AML-193 (cell line): ENCODE results near the gene NLRC5.
"Not testable (repeated sequence)": the region's sequence is repeated elsewhere in the genome, so short reads cannot be mapped to it uniquely, and the experiment has no call there.

Source experiments
- DNase-seq, 2 experiments: peaks; one replicate each; lab custom pipeline; 2025; lab: John Stamatoyannopoulos, UW

Gene NLRC5

DNA sequence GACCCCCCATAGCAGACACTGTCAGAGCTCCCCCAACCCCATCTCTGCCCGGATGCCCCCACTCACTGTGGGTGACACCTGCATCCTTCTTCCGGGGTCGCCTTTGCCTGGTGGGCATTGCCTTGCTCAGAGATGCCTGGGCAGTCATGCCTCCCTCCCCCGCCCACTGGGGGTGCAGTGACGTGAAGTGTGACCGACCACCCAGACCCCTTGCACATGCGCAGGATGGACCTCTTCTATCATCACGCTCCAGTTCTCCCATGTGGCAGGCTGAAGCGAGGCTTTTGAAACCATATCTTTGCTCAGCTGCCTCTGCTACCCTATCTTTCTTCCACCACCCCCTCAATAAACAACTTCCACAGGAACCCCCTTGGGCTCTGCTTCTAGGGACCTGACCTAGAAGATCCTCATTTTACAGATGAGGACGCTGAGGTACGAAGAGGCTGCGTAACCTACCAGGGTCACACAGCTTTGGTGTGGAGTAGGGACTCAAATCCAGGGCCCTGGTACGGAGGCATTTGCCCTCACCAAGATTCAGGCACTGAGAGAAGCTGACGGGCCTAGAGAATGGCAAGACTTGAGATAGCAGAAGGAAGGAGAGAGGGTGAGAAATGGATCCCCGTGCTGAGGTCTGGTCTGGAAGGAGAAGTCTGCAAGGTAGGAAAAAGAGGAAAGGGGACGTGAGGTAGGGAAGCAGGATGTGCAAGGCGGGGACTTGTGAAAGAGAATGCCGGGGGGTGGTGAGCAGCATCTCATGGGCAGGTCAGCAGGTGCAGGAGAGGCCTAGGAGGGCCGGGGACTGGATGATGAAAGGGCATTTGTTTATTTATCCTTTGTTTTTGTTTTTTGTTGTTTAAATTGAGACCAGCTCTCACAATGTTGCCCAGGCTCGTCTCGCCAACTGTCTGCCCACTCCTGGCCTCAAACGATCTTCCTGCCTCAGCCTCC is 14.4 kb downstream of the NLRC5 start:
- no peak for DNase-seq

DNA sequence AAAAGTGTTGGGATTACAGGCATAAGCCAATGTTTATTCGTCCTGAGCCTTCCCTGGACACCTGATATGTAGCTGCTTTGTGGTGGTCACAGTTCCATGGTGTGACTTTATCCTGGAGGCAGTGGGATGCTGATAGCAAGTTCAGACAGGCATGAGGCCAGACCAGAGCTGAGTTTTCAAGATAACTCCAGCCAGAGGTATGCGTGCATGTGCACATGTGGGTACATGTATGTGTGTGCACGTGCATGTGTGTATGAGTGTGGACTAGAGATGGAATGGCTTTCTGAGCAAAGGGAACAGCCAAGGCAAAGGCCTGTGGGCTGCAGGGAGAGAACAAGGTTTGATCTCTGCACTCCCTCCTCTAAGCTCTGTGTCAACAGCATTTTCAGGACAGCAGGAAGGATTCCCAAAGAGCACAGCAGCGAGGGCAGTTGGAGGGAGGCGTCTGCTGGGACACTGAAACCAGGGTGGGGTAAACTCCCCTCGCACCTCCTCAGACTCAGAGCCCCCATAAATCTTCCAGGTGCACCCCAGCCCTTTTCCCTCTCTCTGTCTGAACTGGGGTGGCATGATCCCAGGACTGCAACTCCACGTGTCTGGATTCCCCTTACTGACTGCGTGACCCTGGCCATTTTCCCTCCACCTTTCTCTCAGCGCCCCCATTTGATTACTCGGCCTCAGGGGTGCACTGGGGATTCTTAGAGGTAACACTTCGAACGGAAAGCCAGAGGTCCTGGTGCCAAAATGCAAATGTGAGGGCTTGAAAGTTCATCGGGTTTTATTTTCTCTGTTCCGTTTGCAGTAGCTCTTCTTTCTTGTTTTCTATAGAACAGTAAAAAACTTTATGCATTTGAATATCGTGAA is 15.3 kb downstream of the NLRC5 start:
- DNase-seq = no peak

DNA sequence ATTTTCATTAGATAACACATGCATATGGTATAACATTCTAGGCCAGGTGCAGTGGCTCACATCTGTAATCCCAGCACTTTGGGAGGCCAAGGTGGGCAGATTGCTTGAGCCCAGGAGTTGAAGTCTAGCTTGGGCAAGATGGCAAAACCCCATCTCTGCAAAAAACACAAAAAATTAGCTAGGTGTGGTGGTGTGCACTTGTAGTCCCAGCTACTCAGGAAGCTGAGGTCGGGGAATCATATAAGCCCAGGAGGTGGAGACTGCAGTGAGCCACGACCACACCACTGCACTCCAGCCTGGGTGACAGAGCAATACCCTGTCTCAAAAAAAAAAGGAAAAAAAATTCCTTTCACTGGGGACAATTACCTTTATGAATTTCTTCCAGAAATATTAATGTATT is 16.2 kb downstream of the NLRC5 start:
- DNase-seq = not testable (repeated sequence)

DNA sequence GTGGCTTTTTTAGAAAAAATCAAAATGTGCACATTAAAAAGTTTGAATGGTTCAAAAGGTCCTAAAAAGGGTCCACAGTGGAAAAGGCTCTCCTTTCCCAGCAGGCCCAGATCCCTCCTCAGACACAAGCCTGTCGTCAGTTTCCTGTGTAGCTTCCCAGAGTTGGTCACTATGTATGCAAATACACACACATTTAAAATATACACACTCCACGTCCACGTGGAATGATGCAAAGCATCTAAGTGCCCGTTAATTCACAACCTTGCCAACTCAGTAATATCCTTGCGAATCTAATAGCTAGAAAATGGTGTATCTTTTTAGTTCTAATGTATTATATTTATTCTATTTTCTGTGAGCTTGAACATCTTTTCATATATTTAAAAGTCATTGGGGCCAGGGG is 17.7 kb downstream of the NLRC5 start:
- no peak for DNase-seq

DNA sequence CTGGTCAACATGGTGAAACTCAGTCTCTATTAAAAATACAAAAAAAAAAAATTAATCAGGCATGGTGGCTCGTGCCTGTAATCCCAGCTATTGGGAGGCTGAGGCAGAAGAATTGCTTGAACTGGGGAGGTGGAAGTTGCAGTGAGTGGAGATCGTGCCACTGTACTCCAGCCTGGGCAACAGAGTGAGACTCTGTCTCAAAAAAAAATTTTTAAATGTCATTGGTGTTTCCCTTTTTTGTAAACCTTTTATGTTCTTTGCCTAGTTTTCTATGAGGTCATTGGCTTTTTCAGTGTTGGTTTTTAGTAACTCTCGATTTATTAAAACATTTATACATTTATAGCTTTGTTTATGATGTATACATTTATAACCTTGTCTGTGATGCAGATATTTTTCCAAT is 18.2 kb downstream of the NLRC5 start:
- DNase-seq = no peak

DNA sequence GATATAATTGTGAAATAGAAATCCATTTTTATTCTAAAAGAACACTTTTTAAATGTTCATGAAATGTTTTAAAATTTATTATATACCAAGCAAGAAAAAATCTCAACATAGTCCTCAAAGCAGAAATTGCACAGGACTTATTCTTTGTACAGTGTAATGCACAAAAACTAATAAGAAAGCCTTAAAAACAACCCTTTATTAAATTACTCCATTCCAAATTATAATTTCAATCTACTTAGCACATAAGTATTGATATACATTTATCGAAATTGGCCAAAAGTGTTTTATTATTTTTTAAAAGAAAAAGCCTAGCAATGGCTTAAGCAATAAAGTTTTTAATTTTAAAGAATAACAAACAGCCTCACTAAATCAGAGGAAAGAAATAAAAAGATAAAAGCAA is 19.1 kb downstream of the NLRC5 start:
- DNase-seq = no peak

DNA sequence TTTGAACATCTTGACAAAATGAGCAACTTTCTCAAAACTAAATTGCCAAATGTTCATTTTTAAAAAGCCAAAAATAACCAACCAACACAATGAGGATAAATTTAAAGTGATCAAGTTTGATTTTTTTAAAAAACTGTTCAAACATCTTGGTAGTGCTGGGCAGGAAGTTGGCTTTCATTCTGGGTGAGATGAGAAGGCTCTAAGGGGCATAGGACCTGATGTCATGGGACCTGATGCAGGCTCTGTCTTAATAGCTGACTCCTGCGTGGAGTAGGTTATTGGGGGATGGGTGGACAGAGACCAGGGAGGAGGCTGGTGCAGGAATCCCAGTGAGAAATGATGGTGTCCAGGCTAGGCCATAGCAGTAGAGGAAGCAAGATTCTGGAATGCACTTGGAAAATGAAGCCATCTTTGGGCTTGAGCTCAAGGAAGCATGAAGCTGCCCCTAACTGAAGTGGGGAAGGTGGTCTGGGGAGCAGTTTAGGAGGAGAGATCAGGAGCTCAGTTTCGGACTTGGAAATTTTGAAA is 20.4 kb downstream of the NLRC5 start:
- no peak for DNase-seq

DNA sequence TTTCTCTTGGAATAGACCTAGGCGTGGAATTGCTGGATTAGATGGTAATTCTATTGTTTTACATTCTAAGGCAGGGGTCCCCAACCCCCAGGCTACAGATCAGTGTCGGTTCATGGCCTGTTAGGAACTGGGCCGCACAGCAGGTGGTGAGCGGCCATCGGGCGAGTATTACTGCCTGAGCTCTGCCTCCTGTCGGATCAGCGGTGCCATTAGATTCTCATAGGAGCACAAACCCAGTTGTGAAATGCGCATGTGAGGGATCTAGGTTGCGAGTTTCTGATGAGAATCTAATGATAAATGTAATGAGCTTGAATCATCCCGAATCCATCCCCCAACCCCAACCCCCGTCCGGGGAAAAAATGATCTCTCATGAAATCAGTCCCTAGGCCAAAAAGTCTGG is 23.0 kb downstream of the NLRC5 start:
- DNase-seq = no peak

DNA sequence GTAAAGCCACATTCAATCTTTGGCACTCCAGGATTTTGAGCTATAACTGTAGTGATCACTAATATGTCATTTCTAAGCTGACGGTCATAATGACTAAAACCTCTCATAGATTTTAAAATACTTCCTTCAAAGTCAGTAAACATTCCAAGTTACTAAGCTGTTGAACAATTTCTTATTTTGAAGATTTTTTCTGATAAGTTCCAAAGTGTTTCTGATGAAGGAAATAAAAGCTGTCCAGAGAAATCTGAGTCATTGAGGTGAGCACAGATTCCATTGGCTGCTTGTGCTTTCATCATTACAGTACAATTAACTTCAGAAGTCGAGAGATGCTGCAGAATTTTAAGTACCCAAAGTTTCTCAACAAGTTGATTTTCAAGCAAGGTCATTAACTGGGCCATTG is 23.9 kb downstream of the NLRC5 start:
- no peak for DNase-seq

DNA sequence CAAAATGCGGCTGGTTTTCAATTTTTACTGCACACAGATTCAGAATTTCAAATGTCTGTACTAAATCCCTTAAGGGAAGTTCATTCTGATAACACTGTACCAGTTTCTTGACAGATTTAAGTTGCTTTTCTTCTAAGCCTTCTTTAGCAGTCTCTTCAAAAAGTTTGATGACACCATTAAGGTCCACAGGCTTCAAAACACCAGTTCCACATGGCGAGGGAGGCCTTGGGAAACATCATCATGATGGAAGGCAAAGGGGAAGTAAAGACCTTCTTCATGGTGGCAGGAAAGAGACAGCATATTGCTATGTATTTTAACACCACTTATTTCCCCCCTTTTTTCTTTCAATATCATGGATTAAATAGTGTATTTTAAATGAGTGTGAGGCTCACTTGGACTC is 24.5 kb downstream of the NLRC5 start:
- peak in 1 of 2 experiments; percentile 13 for DNase-seq

DNA sequence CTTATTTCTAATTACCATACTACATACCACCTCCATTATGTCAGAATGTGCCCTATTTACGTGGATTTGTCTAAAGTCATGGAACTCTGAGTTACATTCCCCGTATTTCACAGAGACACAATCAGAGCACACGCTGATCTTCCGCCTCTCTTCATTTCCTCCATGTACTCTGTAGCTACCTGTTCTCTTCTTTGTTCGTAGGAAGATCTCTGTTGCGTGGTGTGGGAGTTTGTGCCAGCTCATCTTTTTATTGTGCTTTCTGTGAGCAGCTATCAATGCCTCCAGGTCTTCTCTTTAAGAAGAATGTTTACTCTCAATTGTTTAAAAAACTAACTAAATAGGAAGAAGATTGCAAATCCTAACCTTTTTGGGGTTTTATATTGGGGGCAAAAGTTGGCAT is 26.9 kb downstream of the NLRC5 start:
- no peak for DNase-seq

DNA sequence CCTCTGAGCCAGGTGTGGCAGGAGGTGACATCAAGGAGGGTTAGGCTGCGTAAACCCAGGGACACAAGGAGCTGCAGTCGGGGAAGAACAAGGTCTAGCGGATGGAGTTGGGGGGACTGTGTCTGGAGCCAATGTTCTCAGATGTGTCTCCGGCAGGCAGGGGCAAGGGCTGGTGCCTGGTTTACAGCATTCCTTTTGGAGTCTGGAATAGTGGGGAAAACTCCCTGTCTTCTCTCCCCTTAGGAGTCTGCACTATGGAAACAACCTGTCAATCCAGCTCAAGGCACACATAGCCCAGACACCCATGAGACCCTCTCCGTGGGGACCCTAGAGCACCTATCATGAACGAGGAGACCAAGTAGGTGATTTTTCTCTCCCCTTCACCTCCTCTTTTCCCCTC is 27.5 kb downstream of the NLRC5 start:
- DNase-seq = no peak

DNA sequence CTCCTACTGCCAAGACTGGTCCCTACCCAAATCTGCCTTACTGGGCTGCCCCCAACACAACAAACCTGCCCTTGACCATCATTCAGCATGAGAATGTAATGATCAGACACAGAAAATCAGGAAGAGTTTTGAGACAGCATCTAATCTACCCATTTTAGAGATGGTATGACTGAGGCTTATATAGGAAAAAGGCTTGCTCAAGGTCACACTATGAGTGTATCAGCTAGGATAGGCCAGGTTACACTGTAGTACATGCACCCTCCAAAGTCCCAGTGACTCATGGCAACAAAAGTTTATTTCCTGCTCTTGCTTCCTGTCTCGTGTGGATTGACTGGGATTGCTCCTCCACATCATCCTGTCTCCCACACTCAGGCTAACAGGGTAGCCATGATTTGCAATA is 27.9 kb downstream of the NLRC5 start:
- DNase-seq = no peak

DNA sequence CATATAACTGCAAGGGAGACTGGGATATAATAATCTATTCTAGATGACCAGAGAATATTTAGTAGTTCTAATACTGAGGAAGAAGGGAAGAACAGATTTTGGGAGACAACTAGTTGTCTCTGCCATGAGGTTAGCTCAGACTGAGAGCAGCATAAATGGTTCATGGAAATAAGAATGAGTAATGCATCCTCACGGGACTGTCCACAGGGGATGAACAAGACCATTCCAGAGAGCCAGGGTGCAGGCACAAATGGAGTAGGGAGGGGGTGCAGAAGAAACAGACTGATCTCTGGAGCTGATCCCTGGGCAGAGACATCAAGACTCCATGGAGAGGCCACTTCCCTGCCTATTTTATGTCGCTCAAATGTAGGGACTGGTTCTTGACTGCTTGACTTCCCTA is 30.4 kb downstream of the NLRC5 start:
- DNase-seq = no peak

DNA sequence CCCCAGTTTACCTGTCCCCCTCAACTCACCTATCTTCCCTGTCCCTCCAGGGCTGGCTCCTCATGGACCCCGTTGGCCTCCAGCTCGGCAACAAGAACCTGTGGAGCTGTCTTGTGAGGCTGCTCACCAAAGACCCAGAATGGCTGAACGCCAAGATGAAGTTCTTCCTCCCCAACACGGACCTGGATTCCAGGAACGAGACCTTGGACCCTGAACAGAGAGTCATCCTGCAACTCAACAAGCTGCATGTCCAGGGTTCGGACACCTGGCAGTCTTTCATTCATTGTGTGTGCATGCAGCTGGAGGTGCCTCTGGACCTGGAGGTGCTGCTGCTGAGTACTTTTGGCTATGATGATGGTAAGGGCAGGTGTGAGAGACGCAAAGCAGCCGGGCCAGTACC is 31.3 kb downstream of the NLRC5 start:
- DNase-seq = no peak

DNA sequence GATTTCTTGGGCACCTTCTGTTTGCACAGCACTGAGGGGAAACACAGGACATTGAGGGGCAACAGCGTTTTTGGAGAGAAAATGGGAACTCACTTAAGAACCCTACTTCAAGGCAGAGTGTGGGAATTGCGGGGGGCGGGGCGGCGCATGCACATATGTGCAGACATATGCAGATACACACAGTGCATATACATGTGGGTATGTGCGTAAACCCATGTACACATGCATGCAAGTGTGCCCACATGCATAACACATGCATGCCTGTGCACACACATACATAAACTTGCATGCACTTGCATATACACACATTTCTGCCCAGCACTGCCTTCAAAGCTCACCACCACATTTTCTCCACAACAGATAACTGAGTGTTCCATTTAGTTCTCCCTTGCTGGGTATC is 32.4 kb downstream of the NLRC5 start:
- DNase-seq = no peak

DNA sequence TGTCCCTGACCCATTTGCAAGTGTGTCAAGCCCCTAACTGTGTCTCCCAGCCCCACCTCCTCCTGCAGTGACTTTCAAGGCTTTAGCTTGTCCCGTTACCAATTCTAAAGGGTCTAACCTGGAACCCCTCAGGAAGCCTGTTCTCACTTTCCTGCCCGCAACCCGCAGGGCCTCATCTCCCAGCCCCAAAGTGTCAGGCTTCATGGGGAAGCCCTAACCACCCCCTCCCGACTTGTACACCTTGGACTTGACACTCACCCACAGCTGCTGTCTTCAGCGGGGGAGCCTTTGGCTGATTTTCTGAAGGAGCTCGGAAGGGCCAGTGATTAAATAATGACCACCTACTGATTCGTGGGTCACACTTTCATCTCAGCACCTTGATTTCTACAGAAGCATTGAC is 33.1 kb downstream of the NLRC5 start:
- no peak for DNase-seq

DNA sequence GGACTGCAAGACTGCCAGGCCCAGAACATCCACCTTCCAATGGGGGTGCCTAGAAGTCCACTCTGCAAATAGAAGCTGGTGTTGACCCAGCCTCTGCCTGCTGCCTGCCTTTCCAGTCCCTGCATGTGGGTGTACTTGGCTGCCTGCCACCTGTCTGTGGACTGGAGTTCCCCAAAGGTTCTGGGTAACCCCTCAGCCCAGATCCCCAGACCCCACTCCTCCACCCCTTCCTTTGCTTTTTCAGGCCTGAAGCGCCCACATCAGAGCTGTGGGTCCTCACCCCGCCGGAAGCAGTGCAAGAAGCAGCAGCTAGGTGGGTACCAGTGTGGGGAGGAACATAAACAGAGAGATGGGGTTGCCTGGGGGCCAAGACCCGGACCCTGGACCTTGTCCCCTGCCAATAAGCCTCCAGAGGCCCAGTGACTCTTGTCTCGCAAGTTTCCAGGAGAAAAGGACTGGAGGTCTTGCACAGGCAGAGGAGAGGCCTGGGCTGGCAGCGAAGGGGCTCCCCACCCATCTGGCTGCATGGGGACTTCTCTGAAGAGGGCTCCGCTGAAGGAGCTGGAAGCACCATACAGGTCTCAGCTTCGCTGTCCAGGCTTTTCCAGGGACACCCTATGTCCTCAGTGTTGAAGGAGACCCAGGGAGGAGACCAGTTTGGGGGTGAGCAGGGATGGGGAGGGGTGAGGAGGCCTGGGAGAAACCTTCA is 34.3 kb downstream of the NLRC5 start:
- DNase-seq = no peak

DNA sequence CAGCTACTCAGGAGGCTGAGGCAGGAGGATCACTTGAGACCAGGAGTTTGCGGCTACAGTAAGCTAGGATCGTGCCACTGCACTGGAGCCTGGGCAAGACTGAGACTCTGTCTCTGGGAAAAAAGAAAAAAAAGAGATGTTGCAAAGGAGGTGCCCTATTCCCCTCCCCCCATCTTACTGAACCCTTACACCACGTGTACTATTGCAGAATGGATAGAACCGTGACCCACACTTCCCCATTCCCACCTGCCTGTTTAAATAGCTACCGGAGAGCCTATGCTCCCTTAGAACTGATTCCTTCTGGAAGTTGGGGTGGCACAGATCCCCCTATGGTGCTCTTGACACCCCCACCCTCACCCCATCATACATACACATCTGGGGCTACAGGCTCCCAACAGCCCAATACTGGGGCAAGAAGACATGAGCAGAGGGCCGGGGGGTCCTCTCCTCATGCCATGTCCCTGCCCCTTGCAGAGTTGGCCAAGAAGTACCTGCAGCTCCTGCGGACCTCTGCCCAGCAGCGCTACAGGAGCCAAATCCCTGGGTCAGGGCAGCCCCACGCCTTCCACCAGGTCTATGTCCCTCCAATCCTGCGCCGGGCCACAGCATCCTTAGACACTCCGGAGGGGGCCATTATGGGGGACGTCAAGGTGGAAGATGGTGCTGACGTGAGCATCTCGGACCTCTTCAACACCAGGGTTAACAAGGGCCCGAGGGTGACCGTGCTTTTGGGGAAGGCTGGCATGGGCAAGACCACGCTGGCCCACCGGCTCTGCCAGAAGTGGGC is 35.7 kb downstream of the NLRC5 start:
- peak; percentile 30 to 50 for DNase-seq

DNA sequence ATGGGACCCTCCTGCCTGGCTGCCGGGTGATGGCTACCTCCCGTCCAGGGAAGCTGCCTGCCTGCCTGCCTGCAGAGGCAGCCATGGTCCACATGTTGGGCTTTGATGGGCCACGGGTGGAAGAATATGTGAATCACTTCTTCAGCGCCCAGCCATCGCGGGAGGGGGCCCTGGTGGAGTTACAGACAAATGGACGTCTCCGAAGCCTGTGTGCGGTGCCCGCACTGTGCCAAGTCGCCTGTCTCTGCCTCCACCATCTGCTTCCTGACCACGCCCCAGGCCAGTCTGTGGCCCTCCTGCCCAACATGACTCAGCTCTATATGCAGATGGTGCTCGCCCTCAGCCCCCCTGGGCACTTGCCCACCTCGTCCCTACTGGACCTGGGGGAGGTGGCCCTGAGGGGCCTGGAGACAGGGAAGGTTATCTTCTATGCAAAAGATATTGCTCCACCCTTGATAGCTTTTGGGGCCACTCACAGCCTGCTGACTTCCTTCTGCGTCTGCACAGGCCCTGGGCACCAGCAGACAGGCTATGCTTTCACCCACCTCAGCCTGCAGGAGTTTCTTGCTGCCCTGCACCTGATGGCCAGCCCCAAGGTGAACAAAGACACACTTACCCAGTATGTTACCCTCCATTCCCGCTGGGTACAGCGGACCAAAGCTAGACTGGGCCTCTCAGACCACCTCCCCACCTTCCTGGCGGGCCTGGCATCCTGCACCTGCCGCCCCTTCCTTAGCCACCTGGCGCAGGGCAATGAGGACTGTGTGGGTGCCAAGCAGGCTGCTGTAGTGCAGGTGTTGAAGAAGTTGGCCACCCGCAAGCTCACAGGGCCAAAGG is 36.8 kb downstream of the NLRC5 start:
- no peak for DNase-seq

DNA sequence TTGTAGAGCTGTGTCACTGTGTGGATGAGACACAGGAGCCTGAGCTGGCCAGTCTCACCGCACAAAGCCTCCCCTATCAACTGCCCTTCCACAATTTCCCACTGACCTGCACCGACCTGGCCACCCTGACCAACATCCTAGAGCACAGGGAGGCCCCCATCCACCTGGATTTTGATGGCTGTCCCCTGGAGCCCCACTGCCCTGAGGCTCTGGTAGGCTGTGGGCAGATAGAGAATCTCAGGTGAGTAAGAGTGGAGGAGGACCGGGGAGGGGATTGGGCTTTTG is 37.4 kb downstream of the NLRC5 start:
- no peak for DNase-seq
